ENCODE data around the gene NOC4L. TPM values are rescaled to one million over a fixed set of nuclear protein-coding genes. Genes with fewer than 3 reads are reported as not detected.

Gene NOC4L
- total RNA-seq, 1 donor from 2014 or later = 3.5 TPM

DNA sequence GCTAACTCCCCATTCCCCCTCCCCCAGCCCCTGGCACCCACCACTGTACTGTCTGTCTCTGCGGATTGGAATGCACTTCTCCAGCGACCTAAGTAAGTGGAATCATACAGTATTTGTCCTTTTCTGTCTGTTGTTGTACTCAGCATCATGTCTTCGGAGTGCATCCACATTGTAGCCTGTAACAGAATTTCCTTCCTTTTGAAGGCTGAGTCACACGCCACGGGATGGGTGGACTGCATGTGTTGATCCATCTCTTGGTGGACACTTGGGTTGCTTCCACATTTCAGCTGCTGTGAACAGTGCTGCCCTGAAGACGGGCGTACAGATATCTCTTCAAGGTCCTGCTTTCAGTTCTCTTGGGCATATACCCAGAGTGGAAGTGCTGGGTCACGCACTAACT lies 34.5 kb upstream of the NOC4L start:
- H3K4me1 ChIP-seq = peaks cover 8% of the 10 kb centered on the region
- Mint-ChIP-seq H3K36me3 (peaks cover 15% of the 10 kb centered on the region), H3K9me3 (no peaks in the 10 kb centered on the region), H3K27me3 (ENCODE audit: insufficient read depth, low read depth) (peaks cover 2% of the 10 kb centered on the region), H3K4me3 (no peak overlapping the region), H3K4me1 (peaks cover 15% of the 10 kb centered on the region), H3K27ac (no peak overlapping the region)
- H3K27ac ChIP-seq = no peak overlapping the region
- H3K79me2 ChIP-seq (ENCODE audit: low read depth) = no peaks in the 10 kb centered on the region
- no peak overlapping the region for H3K9ac ChIP-seq
- peaks cover 15% of the 10 kb centered on the region for H3F3A ChIP-seq (ENCODE audit: low read depth)
- no peak overlapping the region for H3K4me2 ChIP-seq
- no peak for DNase-seq (ENCODE audit: low spot score)
- no peaks in the 10 kb centered on the region for H3K36me3 ChIP-seq
- H3K4me3 ChIP-seq = no peak overlapping the region
- no peak for TF ChIP-seq EZH2 (IDR thresholded peaks at IDR 0.05)
- no peak for TF ChIP-seq EZH2phosphoT487 (IDR thresholded peaks at IDR 0.05)
- TF ChIP-seq, protein P1, sequence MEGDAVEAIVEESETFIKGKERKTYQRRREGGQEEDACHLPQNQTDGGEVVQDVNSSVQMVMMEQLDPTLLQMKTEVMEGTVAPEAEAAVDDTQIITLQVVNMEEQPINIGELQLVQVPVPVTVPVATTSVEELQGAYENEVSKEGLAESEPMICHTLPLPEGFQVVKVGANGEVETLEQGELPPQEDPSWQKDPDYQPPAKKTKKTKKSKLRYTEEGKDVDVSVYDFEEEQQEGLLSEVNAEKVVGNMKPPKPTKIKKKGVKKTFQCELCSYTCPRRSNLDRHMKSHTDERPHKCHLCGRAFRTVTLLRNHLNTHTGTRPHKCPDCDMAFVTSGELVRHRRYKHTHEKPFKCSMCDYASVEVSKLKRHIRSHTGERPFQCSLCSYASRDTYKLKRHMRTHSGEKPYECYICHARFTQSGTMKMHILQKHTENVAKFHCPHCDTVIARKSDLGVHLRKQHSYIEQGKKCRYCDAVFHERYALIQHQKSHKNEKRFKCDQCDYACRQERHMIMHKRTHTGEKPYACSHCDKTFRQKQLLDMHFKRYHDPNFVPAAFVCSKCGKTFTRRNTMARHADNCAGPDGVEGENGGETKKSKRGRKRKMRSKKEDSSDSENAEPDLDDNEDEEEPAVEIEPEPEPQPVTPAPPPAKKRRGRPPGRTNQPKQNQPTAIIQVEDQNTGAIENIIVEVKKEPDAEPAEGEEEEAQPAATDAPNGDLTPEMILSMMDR (IDR thresholded peaks at IDR 0.05) = no peak
- no peaks in the 10 kb centered on the region for H3K27me3 ChIP-seq
- no peak overlapping the region for H2AFZ ChIP-seq (replicated peaks)
- no peaks in the 10 kb centered on the region for H3K9me3 ChIP-seq (ENCODE audit: low read depth)
- peaks cover 11% of the 10 kb centered on the region for H4K20me1 ChIP-seq (ENCODE audit: low read depth)

DNA sequence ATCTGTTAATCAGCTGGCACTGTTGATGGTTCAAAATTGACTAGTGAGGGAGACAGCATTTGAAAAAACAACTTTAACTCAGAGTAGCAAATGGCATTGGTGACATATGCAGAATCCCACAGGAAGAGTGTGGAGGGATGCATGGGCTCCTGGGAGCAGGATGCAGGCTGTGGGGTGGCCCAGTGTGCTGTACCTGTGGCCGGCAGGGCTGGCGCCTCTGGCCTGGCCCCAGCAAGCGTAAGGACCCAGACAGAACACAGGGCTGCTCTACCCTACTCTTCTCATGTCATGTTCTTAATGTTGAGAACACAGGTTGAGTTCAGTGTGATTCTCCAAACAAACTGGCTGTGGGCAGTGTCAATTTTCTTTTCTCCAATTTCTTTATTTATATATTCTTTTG lies 33.6 kb upstream of the NOC4L start:
- no peak for DNase-seq (ENCODE audit: low spot score)
- H3K9me3 ChIP-seq (ENCODE audit: low read depth) = no peaks in the 10 kb centered on the region

DNA sequence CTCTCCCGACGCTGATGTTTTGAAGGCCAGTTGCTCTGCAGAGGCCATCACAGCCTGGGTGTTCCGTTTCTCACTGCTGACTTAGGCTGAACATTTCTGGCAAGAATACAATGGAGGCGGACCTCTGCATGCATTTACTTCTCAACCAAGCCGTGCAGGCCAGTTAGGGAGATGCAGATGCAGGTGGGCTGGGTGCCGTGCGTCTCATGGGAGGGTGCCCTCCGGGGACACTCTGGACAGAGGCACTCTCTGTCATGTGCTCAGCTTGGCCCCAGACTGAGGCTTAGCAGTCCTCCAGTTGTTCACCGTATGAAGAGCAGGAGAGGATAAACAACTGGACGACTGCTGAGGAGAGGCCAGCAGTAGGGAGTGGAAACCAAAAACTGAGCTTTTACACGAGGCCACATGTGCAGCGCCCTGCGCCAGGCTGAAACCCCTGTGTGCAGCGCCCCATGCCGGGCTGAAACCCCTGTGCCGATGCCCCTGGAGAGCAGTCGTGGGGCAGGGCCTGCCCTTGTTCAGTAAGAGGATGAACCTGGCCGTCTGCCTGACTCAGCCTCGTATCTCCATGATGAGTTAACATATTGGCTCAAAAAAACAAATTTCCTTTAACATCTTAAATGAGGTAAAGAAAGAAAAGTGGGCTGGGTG lies 32.5 kb upstream of the NOC4L start:
- H3K79me2 ChIP-seq (ENCODE audit: low read depth) = no peaks in the 10 kb centered on the region
- peaks cover 12% of the 10 kb centered on the region for H3K36me3 Mint-ChIP-seq

More for the DNA sequence above, 33.6 kb upstream of the NOC4L start:
- TF ChIP-seq EZH2phosphoT487 (IDR thresholded peaks at IDR 0.05) = no peak
- Mint-ChIP-seq H3K4me1 (peaks cover 15% of the 10 kb centered on the region), H3K36me3 (peaks cover 14% of the 10 kb centered on the region), H3K9me3 (no peaks in the 10 kb centered on the region), H3K4me3 (no peak overlapping the region), H3K27me3 (ENCODE audit: insufficient read depth, low read depth) (peaks cover 2% of the 10 kb centered on the region), H3K27ac (no peak overlapping the region)
- Histone ChIP-seq H3K4me2 (no peak overlapping the region), H3K4me1 (peaks cover 8% of the 10 kb centered on the region), H3K9ac (no peak overlapping the region), H3K79me2 (ENCODE audit: low read depth) (no peaks in the 10 kb centered on the region), H3K4me3 (no peak overlapping the region), H3K27me3 (no peaks in the 10 kb centered on the region), H3K36me3 (no peaks in the 10 kb centered on the region), H2AFZ (replicated peaks) (no peak overlapping the region), H3K27ac (no peak overlapping the region), H4K20me1 (ENCODE audit: low read depth) (peaks cover 11% of the 10 kb centered on the region), H3F3A (ENCODE audit: low read depth) (peaks cover 15% of the 10 kb centered on the region)

DNA sequence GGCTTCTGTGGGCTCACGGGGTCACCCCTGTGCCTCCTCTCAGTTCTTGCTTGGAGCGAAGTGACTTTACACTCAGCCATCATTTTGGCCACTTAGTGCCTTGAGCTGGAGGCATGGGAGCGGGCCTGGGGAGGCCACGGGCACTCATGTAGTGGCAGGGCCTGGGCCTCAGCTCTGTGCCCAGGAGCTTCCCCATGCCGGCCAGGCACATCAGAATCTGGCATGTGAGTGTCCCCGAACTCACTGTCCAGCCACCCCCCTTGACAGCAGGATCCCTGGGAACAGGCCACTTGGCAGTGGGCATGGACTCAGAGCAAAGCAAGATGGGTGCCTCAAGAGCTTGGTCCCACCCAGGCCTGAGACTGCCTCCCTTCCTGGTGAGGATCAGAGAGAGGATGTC lies 29.6 kb upstream of the NOC4L start:
- H3K9me3 ChIP-seq (ENCODE audit: low read depth) = no peaks in the 10 kb centered on the region
- H3K9ac ChIP-seq = no peak overlapping the region
- H3K27me3 ChIP-seq = no peaks in the 10 kb centered on the region
- no peak overlapping the region for H2AFZ ChIP-seq (replicated peaks)
- TF ChIP-seq EZH2 (IDR thresholded peaks at IDR 0.05) = no peak
- TF ChIP-seq EZH2phosphoT487 (IDR thresholded peaks at IDR 0.05) = no peak
- TF ChIP-seq, protein P1 (IDR thresholded peaks at IDR 0.05) = no peak
- H4K20me1 ChIP-seq (ENCODE audit: low read depth) = no peaks in the 10 kb centered on the region
- no peaks in the 10 kb centered on the region for H3K4me1 Mint-ChIP-seq
- no peaks in the 10 kb centered on the region for H3K9me3 Mint-ChIP-seq
- H3K4me3 Mint-ChIP-seq = no peak overlapping the region
- no peaks in the 10 kb centered on the region for H3K79me2 ChIP-seq (ENCODE audit: low read depth)
- H3K4me1 ChIP-seq = no peaks in the 10 kb centered on the region
- no peaks in the 10 kb centered on the region for H3K27me3 Mint-ChIP-seq (ENCODE audit: insufficient read depth, low read depth)
- peaks cover 6% of the 10 kb centered on the region for H3K36me3 Mint-ChIP-seq
- no peaks in the 10 kb centered on the region for H3F3A ChIP-seq (ENCODE audit: low read depth)
- no peak overlapping the region for H3K27ac Mint-ChIP-seq
- H3K4me2 ChIP-seq = no peak overlapping the region
- no peak overlapping the region for H3K4me3 ChIP-seq
- H3K36me3 ChIP-seq = no peaks in the 10 kb centered on the region
- no peak overlapping the region for H3K27ac ChIP-seq
- DNase-seq (ENCODE audit: low spot score) = no peak

More for the DNA sequence above, 32.5 kb upstream of the NOC4L start:
- Histone ChIP-seq H3F3A (ENCODE audit: low read depth) (peaks cover 13% of the 10 kb centered on the region), H4K20me1 (ENCODE audit: low read depth) (peaks cover 11% of the 10 kb centered on the region), H3K4me3 (no peak overlapping the region), H3K4me1 (peaks cover 8% of the 10 kb centered on the region), H3K27me3 (no peaks in the 10 kb centered on the region), H3K9me3 (ENCODE audit: low read depth) (no peaks in the 10 kb centered on the region), H3K9ac (no peak overlapping the region), H2AFZ (replicated peaks) (no peak overlapping the region), H3K4me2 (no peak overlapping the region), H3K36me3 (no peaks in the 10 kb centered on the region), H3K27ac (no peak overlapping the region)
- H3K27ac Mint-ChIP-seq = peak overlapping the region; percentile 59
- H3K4me3 Mint-ChIP-seq = no peak overlapping the region
- peaks cover 15% of the 10 kb centered on the region for H3K4me1 Mint-ChIP-seq
- TF ChIP-seq, protein P1 (IDR thresholded peaks at IDR 0.05) = no peak
- TF ChIP-seq EZH2 (IDR thresholded peaks at IDR 0.05) (no peak), EZH2phosphoT487 (IDR thresholded peaks at IDR 0.05) (no peak)
- no peak for DNase-seq (ENCODE audit: low spot score)
- no peaks in the 10 kb centered on the region for H3K9me3 Mint-ChIP-seq
- peaks cover 2% of the 10 kb centered on the region for H3K27me3 Mint-ChIP-seq (ENCODE audit: insufficient read depth, low read depth)

Measured in neural progenitor cell (in vitro differentiated cells).